DND-41 (cell line): ENCODE results near the gene GRIN1.

Source experiments
- CTCF ChIP-seq: IDR thresholded peaks from 2 replicates; pipeline ENCODE4 v1.5.1; 2012; ENCODE audit warnings: borderline replicate concordance, low read length, moderate library complexity, mild to moderate bottlenecking; ENCODE audit not compliant: poor library complexity, severe bottlenecking; ENCODE audit errors: extremely low read depth
- EZH2 ChIP-seq: IDR thresholded peaks from 3 replicates; pipeline ENCODE4 v1.6.1; 2012; ENCODE audit warnings: borderline replicate concordance, low read depth, mild to moderate bottlenecking, moderate library complexity, low read length, inconsistent platforms; ENCODE audit not compliant: severe bottlenecking

- TF ChIP-seq CTCF, result no peak
- TF ChIP-seq EZH2, result no peak
These were observed 26.2 kb upstream of the GRIN1 start for GRCh38 chr9:137112564-137113384.
